NT2/D1 (cell line): ENCODE data around the gene AP2B1.

Experiments
- DNase-seq: peaks from one replicate; pipeline ENCODE4 v3.0.0-alpha.2; 2011; ENCODE audit warnings: low read depth, low spot score
- H3K27me3 ChIP-seq: 2 replicates; pipeline ENCODE4 v1.6.0; 2011; ENCODE audit warnings: mild to moderate bottlenecking; ENCODE audit not compliant: insufficient read length, insufficient read depth
- H3K36me3 ChIP-seq: 2 replicates; pipeline ENCODE4 v1.6.1; 2011; ENCODE audit warnings: mild to moderate bottlenecking, low read length, mixed read lengths; ENCODE audit not compliant: insufficient read depth, insufficient read length
- H3K4me1 ChIP-seq: 2 replicates; pipeline ENCODE4 v1.5.1; 2011; ENCODE audit not compliant: insufficient read depth, insufficient read length
- H3K4me3 ChIP-seq: 2 replicates; pipeline ENCODE4 v1.5.1; 2011; ENCODE audit warnings: low read depth; ENCODE audit not compliant: insufficient read length
- H3K9ac ChIP-seq: 2 replicates; pipeline ENCODE4 v1.6.0; 2011; ENCODE audit warnings: low read depth; ENCODE audit not compliant: insufficient read length
- H3K9me3 ChIP-seq: 2 replicates; pipeline ENCODE4 v1.5.1; 2011; ENCODE audit warnings: mild to moderate bottlenecking, low read length; ENCODE audit not compliant: insufficient read depth
- SUZ12 ChIP-seq: IDR thresholded peaks from 2 replicates; pipeline ENCODE4 v1.6.1; 2011; ENCODE audit not compliant: insufficient read length, insufficient read depth; ENCODE audit errors: extremely low read depth
- YY1 ChIP-seq: IDR thresholded peaks from 2 replicates; pipeline ENCODE4 v1.6.1; 2011; ENCODE audit not compliant: insufficient read length, insufficient read depth
- ZNF274 ChIP-seq: IDR thresholded peaks from 2 replicates; pipeline ENCODE4 v1.6.1; 2011; ENCODE audit warnings: mild to moderate bottlenecking, low read depth, low read length

The AP2B1 gene

GRCh38 chr17:35679007-35679682, 92.0 kb downstream of the AP2B1 start:
- Histone ChIP-seq H3K9ac (no peak overlapping the region), H3K9me3 (no peaks in the 10 kb centered on the region), H3K27me3 (no peaks in the 10 kb centered on the region), H3K4me1 (no peaks in the 10 kb centered on the region), H3K4me3 (no peak overlapping the region), H3K36me3 (peaks cover 32% of the 10 kb centered on the region)
- DNase-seq: no peak
- TF ChIP-seq SUZ12 (no peak), ZNF274 (no peak), YY1 (no peak)

GRCh38 chr17:35683591-35683990, 96.5 kb downstream of the AP2B1 start:
- peaks cover 33% of the 10 kb centered on the region for H3K36me3 ChIP-seq

GRCh38 chr17:35684055-35684802, 97.1 kb downstream of the AP2B1 start:
- H3K27me3 ChIP-seq: no peaks in the 10 kb centered on the region
- H3K9me3 ChIP-seq: no peaks in the 10 kb centered on the region
- TF ChIP-seq SUZ12 (no peak), ZNF274 (no peak), YY1 (no peak)
- no peaks in the 10 kb centered on the region for H3K4me1 ChIP-seq
- DNase-seq: peak; percentile 70
- H3K36me3 ChIP-seq: peaks cover 37% of the 10 kb centered on the region
- H3K4me3 ChIP-seq: no peak overlapping the region
- no peak overlapping the region for H3K9ac ChIP-seq

More at GRCh38 chr17:35683591-35683990, 96.5 kb downstream of the AP2B1 start:
- Histone ChIP-seq H3K4me1 (no peaks in the 10 kb centered on the region), H3K4me3 (no peak overlapping the region), H3K9me3 (no peaks in the 10 kb centered on the region), H3K9ac (no peak overlapping the region), H3K27me3 (no peaks in the 10 kb centered on the region)
- TF ChIP-seq ZNF274: no peak
- DNase-seq: no peak

GRCh38 chr17:35692512-35693210, 105.5 kb downstream of the AP2B1 start:
- Histone ChIP-seq H3K4me3 (no peak overlapping the region), H3K27me3 (no peaks in the 10 kb centered on the region), H3K9me3 (no peaks in the 10 kb centered on the region), H3K9ac (no peak overlapping the region), H3K36me3 (peaks cover 57% of the 10 kb centered on the region), H3K4me1 (peaks cover 2% of the 10 kb centered on the region)
- TF ChIP-seq YY1 (no peak), SUZ12 (no peak), ZNF274 (no peak)
- no peak for DNase-seq

GRCh38 chr17:35693662-35694061, 106.5 kb downstream of the AP2B1 start:
- no peak overlapping the region for H3K4me3 ChIP-seq
- no peaks in the 10 kb centered on the region for H3K27me3 ChIP-seq
- TF ChIP-seq SUZ12 (no peak), YY1 (no peak), ZNF274 (no peak)
- no peaks in the 10 kb centered on the region for H3K9me3 ChIP-seq
- H3K9ac ChIP-seq: no peak overlapping the region
- H3K4me1 ChIP-seq: peaks cover 2% of the 10 kb centered on the region
- no peak for DNase-seq
- H3K36me3 ChIP-seq: peaks cover 57% of the 10 kb centered on the region

- Histone ChIP-seq H3K9me3 (no peaks in the 10 kb centered on the region), H3K4me1 (peaks cover 2% of the 10 kb centered on the region), H3K27me3 (no peaks in the 10 kb centered on the region), H3K9ac (no peak overlapping the region), H3K4me3 (no peak overlapping the region), H3K36me3 (peaks cover 58% of the 10 kb centered on the region)
- TF ChIP-seq ZNF274 (no peak), SUZ12 (no peak), YY1 (no peak)
- no peak for DNase-seq
Observed at GRCh38 chr17:35694906-35695305, 107.8 kb downstream of the AP2B1 start.

- Histone ChIP-seq H3K4me1 (peaks cover 2% of the 10 kb centered on the region), H3K36me3 (peaks cover 60% of the 10 kb centered on the region)
- no peak for TF ChIP-seq YY1
- no peak for TF ChIP-seq SUZ12
- TF ChIP-seq ZNF274: no peak
Observed at GRCh38 chr17:35695613-35696012, 108.5 kb downstream of the AP2B1 start.

More at GRCh38 chr17:35695613-35696012, 108.5 kb downstream of the AP2B1 start:
- DNase-seq: no peak
- no peak overlapping the region for H3K9ac ChIP-seq
- no peak overlapping the region for H3K4me3 ChIP-seq
- no peaks in the 10 kb centered on the region for H3K27me3 ChIP-seq
- H3K9me3 ChIP-seq: no peaks in the 10 kb centered on the region
